Measurements from ENCODE around the gene SERPINA4. TPM values are rescaled to one million over a fixed set of nuclear protein-coding genes. Genes with fewer than 3 reads are reported as not detected.

SERPINA4 gene
- total RNA-seq, 5 donors from 2014 or later (not counting 1 experiment from before 2014, with no cell fraction given) = 0.22 TPM; not detected in 4

- no peaks in the 10 kb centered on the region for H3K9me3 ChIP-seq
- DNase-seq (no peak), ATAC-seq (replicated peaks in 1 of 4) (no peak)
- H3K36me3 Mint-ChIP-seq = no peaks in the 10 kb centered on the region
- CTCF ChIA-PET = no interaction called here
- H3K4me1 ChIP-seq (ENCODE audit: control insufficient read depth in 1 of 2, extremely low read depth in 1 of 2, insufficient read depth in 2 of 2, low read length in 2 of 2) = no peaks in the 10 kb centered on the region
- peaks cover 4 to 13% (median 11%) of the 10 kb centered on the region in 3 donors for H3K9me3 Mint-ChIP-seq
- no CpG with 5 or more reads among the region's 2 CpGs for WGBS (ENCODE audit: insufficient coverage)
- no peak overlapping the region for H3K27ac Mint-ChIP-seq
- no peak overlapping the region for H3K4me3 Mint-ChIP-seq
- H3K4me3 ChIP-seq (ENCODE audit: control insufficient read depth in 1 of 2, extremely low read depth in 1 of 2, low read length in 1 of 2) = no peak overlapping the region
- H3K36me3 ChIP-seq (ENCODE audit: control insufficient read depth in 2 of 2, extremely low read depth in 1 of 2, insufficient read depth in 1 of 2, low read length in 1 of 2) = no peaks in the 10 kb centered on the region
- H3K27ac ChIP-seq (ENCODE audit: low read length) = no peak overlapping the region
- POLR2A ChIA-PET = no interaction called here
- no peaks in the 10 kb centered on the region for H3K4me1 Mint-ChIP-seq
- peaks cover 18 to 26% of the 10 kb centered on the region in 2 donors for H3K27me3 Mint-ChIP-seq
- H3K27me3 ChIP-seq (replicated peaks in 1 of 2; ENCODE audit: control insufficient read depth in 2 of 2, extremely low read depth in 1 of 2, insufficient read depth in 2 of 2, low read length in 1 of 2) = peaks cover 0 to 25% of the 10 kb centered on the region in 2 experiments
Measured at GRCh38 chr14:94558842-94559241, 2.4 kb upstream of the SERPINA4 start.

GRCh38 chr14:94559638-94560290 lies 1.5 kb upstream of the SERPINA4 start:
- DNase-seq = no peak
- Histone ChIP-seq H3K4me3 (ENCODE audit: control insufficient read depth in 1 of 2, extremely low read depth in 1 of 2, low read length in 1 of 2) (no peak overlapping the region), H3K36me3 (ENCODE audit: control insufficient read depth in 2 of 2, extremely low read depth in 1 of 2, insufficient read depth in 1 of 2, low read length in 1 of 2) (no peaks in the 10 kb centered on the region), H3K27ac (ENCODE audit: low read length) (no peak overlapping the region), H3K4me1 (ENCODE audit: control insufficient read depth in 1 of 2, extremely low read depth in 1 of 2, insufficient read depth in 2 of 2, low read length in 2 of 2) (no peaks in the 10 kb centered on the region), H3K27me3 (replicated peaks in 1 of 2; ENCODE audit: control insufficient read depth in 2 of 2, extremely low read depth in 1 of 2, insufficient read depth in 2 of 2, low read length in 1 of 2) (peaks cover 0 to 25% of the 10 kb centered on the region in 2 experiments), H3K9me3 (no peaks in the 10 kb centered on the region)
- Mint-ChIP-seq H3K4me3 (no peak overlapping the region), H3K4me1 (no peaks in the 10 kb centered on the region), H3K27ac (no peak overlapping the region), H3K36me3 (no peaks in the 10 kb centered on the region), H3K9me3 (peaks cover 2 to 8% (median 7%) of the 10 kb centered on the region in 3 donors), H3K27me3 (peaks cover 18 to 26% of the 10 kb centered on the region in 2 donors)
- CTCF ChIA-PET = no interaction called here
- WGBS (ENCODE audit: insufficient coverage) = 82% methylated on average over 7 of the region's 9 CpGs
- no peak for ATAC-seq (replicated peaks in 1 of 4)
- POLR2A ChIA-PET = no interaction called here

- no peak overlapping the region for H3K4me3 ChIP-seq (ENCODE audit: control insufficient read depth in 1 of 2, extremely low read depth in 1 of 2, low read length in 1 of 2)
- POLR2A ChIA-PET = no interaction called here
- CTCF ChIA-PET = no interaction called here
- no peak for DNase-seq
- Mint-ChIP-seq H3K27me3 (peaks cover 14 to 25% of the 10 kb centered on the region in 2 donors), H3K27ac (no peak overlapping the region), H3K4me1 (no peaks in the 10 kb centered on the region), H3K4me3 (no peak overlapping the region), H3K9me3 (peaks cover 3 to 4% (median 3%) of the 10 kb centered on the region in 3 donors), H3K36me3 (no peaks in the 10 kb centered on the region)
- no peaks in the 10 kb centered on the region for H3K4me1 ChIP-seq (ENCODE audit: control insufficient read depth in 1 of 2, extremely low read depth in 1 of 2, insufficient read depth in 2 of 2, low read length in 2 of 2)
- no peak for ATAC-seq (replicated peaks in 1 of 4)
- H3K27me3 ChIP-seq (replicated peaks in 1 of 2; ENCODE audit: control insufficient read depth in 2 of 2, extremely low read depth in 1 of 2, insufficient read depth in 2 of 2, low read length in 1 of 2) = peaks cover 0 to 25% of the 10 kb centered on the region in 2 experiments
- no peak overlapping the region for H3K27ac ChIP-seq (ENCODE audit: low read length)
- no peaks in the 10 kb centered on the region for H3K9me3 ChIP-seq
- WGBS (ENCODE audit: insufficient coverage) = 62% methylated on average over 3 of the region's 3 CpGs
- H3K36me3 ChIP-seq (ENCODE audit: control insufficient read depth in 2 of 2, extremely low read depth in 1 of 2, insufficient read depth in 1 of 2, low read length in 1 of 2) = no peaks in the 10 kb centered on the region
Measured at GRCh38 chr14:94560291-94560665, 964 bp upstream of the SERPINA4 start.

DNA sequence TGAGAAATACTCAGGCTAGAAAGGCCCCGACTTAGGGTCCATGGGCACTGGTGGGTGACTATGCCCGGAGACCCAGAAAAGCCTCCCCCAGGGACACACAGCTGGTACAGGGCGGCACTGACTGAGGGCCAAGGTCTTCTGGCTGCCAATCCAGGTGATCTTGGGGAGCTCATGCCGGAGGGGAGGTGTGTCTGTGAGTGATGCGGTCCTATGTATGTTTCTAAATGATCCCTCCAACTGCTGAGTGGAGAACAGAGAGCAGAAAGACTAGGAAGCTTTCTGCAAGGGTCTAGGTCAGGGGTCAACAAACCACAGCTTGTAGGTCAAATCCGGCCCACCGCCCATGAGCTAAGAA lies 391 bp downstream of the SERPINA4 start:
- ATAC-seq (replicated peaks in 1 of 4) (no peak), DNase-seq (no peak)
- no peaks in the 10 kb centered on the region for H3K36me3 Mint-ChIP-seq
- ChIA-PET CTCF (no interaction called here), POLR2A (no interaction called here)
- peaks cover 8 to 19% of the 10 kb centered on the region in 2 donors for H3K27me3 Mint-ChIP-seq
- H3K27ac Mint-ChIP-seq = no peak overlapping the region
- H3K27me3 ChIP-seq (replicated peaks in 1 of 2; ENCODE audit: control insufficient read depth in 2 of 2, extremely low read depth in 1 of 2, insufficient read depth in 2 of 2, low read length in 1 of 2) = peaks cover 0 to 25% of the 10 kb centered on the region in 2 experiments
- H3K27ac ChIP-seq (ENCODE audit: low read length) = no peak overlapping the region
- no peaks in the 10 kb centered on the region for H3K4me1 Mint-ChIP-seq
- 79% methylated on average over 4 of the region's 7 CpGs for WGBS (ENCODE audit: insufficient coverage)
- H3K9me3 ChIP-seq = no peaks in the 10 kb centered on the region
- no peak overlapping the region for H3K4me3 Mint-ChIP-seq
- H3K4me3 ChIP-seq (ENCODE audit: control insufficient read depth in 1 of 2, extremely low read depth in 1 of 2, low read length in 1 of 2) = no peak overlapping the region
- no peaks in the 10 kb centered on the region for H3K36me3 ChIP-seq (ENCODE audit: control insufficient read depth in 2 of 2, extremely low read depth in 1 of 2, insufficient read depth in 1 of 2, low read length in 1 of 2)
- peaks cover 0 to 3% (median 0%) of the 10 kb centered on the region in 3 donors for H3K9me3 Mint-ChIP-seq
- H3K4me1 ChIP-seq (ENCODE audit: control insufficient read depth in 1 of 2, extremely low read depth in 1 of 2, insufficient read depth in 2 of 2, low read length in 2 of 2) = no peaks in the 10 kb centered on the region

- CTCF ChIA-PET = no interaction called here
- no peaks in the 10 kb centered on the region for H3K4me1 ChIP-seq (ENCODE audit: control insufficient read depth in 1 of 2, extremely low read depth in 1 of 2, insufficient read depth in 2 of 2, low read length in 2 of 2)
- no peaks in the 10 kb centered on the region for H3K36me3 Mint-ChIP-seq
Measured at GRCh38 chr14:94562022-94562421, 780 bp downstream of the SERPINA4 start.

DNA sequence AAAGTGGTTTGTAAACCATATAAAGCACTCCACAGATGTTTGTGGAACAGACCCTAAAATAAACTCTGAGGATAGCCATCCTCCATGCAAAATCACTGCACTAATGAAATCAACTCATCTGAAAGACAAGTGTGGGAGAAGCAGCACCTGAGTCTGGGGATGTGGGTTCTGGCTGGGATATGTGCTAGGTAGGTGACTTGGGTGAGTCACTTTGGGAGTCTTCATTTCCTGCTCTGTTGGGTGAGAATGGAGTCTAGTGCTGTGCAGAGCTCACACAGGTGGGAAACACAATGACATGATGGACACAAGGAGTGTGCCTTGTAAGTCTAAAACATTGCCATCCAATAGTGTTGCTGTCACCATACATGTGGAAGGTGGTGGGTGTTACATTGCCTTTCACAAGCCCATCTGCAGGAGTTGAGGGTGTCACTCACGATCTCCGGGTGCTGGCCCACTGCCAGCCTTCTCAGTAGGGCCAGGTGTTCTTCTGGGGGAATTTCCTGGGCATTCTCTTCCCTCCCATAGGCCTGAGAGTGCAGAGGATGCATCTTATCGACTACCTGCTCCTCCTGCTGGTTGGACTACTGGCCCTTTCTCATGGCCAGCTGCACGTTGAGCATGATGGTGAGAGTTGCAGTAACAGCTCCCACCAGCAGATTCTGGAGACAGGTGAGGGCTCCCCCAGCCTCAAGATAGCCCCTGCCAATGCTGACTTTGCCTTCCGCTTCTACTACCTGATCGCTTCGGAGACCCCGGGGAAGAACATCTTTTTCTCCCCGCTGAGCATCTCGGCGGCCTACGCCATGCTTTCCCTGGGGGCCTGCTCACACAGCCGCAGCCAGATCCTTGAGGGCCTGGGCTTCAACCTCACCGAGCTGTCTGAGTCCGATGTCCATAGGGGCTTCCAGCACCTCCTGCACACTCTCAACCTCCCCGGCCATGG lies 2.0 kb downstream of the SERPINA4 start:
- Mint-ChIP-seq H3K4me3 (no peak overlapping the region), H3K36me3 (no peaks in the 10 kb centered on the region), H3K4me1 (no peaks in the 10 kb centered on the region), H3K27ac (no peak overlapping the region), H3K9me3 (peaks cover 0 to 3% (median 0%) of the 10 kb centered on the region in 3 donors), H3K27me3 (peaks cover 9 to 13% of the 10 kb centered on the region in 2 donors)
- Histone ChIP-seq H3K27me3 (replicated peaks in 1 of 2; ENCODE audit: control insufficient read depth in 2 of 2, extremely low read depth in 1 of 2, insufficient read depth in 2 of 2, low read length in 1 of 2) (peaks cover 0 to 28% of the 10 kb centered on the region in 2 experiments), H3K4me1 (ENCODE audit: control insufficient read depth in 1 of 2, extremely low read depth in 1 of 2, insufficient read depth in 2 of 2, low read length in 2 of 2) (no peaks in the 10 kb centered on the region), H3K36me3 (ENCODE audit: control insufficient read depth in 2 of 2, extremely low read depth in 1 of 2, insufficient read depth in 1 of 2, low read length in 1 of 2) (no peaks in the 10 kb centered on the region), H3K4me3 (ENCODE audit: control insufficient read depth in 1 of 2, extremely low read depth in 1 of 2, low read length in 1 of 2) (no peak overlapping the region), H3K27ac (ENCODE audit: low read length) (no peak overlapping the region), H3K9me3 (no peaks in the 10 kb centered on the region)
- ChIA-PET CTCF (no interaction called here), POLR2A (no interaction called here)
- DNase-seq (no peak), ATAC-seq (replicated peaks in 1 of 4) (no peak)
- WGBS (ENCODE audit: insufficient coverage) = 93% methylated on average over 14 of the region's 16 CpGs

More at GRCh38 chr14:94562022-94562421, 780 bp downstream of the SERPINA4 start:
- ATAC-seq (replicated peaks in 1 of 4) = no peak
- Mint-ChIP-seq H3K4me3 (no peak overlapping the region), H3K27ac (no peak overlapping the region), H3K9me3 (peaks cover 0 to 3% (median 0%) of the 10 kb centered on the region in 3 donors), H3K4me1 (no peaks in the 10 kb centered on the region), H3K27me3 (peaks cover 8 to 15% of the 10 kb centered on the region in 2 donors)
- H3K27me3 ChIP-seq (replicated peaks in 1 of 2; ENCODE audit: control insufficient read depth in 2 of 2, extremely low read depth in 1 of 2, insufficient read depth in 2 of 2, low read length in 1 of 2) = peaks cover 0 to 25% of the 10 kb centered on the region in 2 experiments
- no peaks in the 10 kb centered on the region for H3K36me3 ChIP-seq (ENCODE audit: control insufficient read depth in 2 of 2, extremely low read depth in 1 of 2, insufficient read depth in 1 of 2, low read length in 1 of 2)
- H3K4me3 ChIP-seq (ENCODE audit: control insufficient read depth in 1 of 2, extremely low read depth in 1 of 2, low read length in 1 of 2) = no peak overlapping the region
- no peak for DNase-seq
- WGBS (ENCODE audit: insufficient coverage) = 67% methylated on average over 4 of the region's 5 CpGs
- H3K9me3 ChIP-seq = no peaks in the 10 kb centered on the region
- POLR2A ChIA-PET = no interaction called here
- no peak overlapping the region for H3K27ac ChIP-seq (ENCODE audit: low read length)

Measured in T-cell (primary cell).